Suppressor macrophage treated with lipopolysaccharide for 4 hours (primary cell): ENCODE data around the gene TBC1D23.
"Not testable (repeated sequence)": the region's sequence is repeated elsewhere in the genome, so short reads cannot be mapped to it uniquely, and the experiment has no call there.

Source experiments
- DNase-seq: peaks from one replicate; pipeline ENCODE4 v3.0.0-alpha.2; 2020

TBC1D23 gene

DNA sequence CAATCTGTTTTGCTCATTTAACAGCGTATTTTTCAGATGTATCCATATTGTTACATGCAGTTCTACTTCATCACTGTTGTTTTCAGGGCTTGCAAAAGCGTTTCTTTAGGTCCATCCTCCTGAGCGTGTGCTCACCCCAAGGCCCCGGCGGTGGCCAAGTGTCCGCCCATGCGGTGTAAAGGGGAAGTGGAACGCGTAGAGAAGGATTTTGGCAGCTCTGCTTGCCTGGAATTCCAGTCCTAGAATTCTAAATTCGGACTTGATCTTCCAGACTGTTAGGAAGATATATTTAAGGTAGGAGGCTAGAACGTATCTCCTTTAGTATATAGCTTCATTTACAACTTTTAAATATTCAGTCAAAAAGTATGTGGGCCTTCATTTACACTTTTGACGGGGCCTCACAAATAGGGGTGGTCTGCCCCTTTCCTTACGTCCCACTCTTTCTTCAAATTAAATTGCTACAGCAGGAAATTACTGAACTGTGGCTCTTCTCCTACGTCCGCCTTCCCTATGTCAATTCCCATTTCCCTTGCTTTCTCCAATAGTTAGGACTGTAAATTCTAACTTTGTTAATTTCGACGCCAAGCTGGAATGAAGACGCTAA, 609 bp upstream of the TBC1D23 start:
- peak; percentile 45 for DNase-seq

GRCh38 chr3:100261485-100261903, 702 bp downstream of the TBC1D23 start:
- no peak for DNase-seq

DNA sequence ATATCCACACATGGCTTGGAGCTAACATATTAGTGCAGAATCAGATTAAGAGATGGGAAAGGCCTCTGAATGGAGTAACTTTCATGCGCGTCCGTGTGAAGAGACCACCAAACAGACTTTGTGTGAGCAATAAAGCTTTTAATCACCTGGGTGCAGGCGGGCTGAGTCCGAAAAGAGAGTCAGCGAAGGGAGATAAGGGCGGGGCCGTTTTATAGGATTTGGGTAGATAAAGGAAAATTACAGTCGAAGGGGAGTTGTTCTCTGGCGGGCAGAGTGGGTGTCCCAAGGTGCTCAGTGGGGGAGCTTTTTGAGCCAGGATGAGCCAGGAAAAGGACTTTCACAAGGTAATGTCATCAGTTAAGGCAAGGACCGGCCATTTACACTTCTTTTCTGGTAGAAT, 2.1 kb downstream of the TBC1D23 start:
- DNase-seq, result not testable (repeated sequence)

DNA sequence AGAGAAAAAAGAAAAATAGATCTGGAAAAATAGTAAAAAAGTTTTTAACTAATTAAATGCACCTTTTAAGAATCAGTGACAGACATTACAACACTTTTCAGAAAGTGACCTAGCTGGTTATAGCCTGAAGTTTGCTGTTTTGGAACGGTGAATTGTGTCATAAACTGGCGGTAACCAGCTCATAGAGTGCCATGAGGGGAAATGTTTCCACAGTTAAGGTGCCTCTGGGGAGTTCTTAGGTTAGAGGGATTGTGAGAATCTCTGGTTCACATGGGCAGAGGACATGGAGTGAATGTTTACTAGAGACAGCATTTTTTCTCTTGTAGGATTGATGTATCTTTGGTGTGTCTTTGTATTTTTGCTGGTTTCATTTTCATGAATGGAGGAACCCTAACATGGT, 2.8 kb downstream of the TBC1D23 start:
- no peak for DNase-seq

- DNase-seq, result no peak
Measured at GRCh38 chr3:100264242-100264641, 3.5 kb downstream of the TBC1D23 start.

DNA sequence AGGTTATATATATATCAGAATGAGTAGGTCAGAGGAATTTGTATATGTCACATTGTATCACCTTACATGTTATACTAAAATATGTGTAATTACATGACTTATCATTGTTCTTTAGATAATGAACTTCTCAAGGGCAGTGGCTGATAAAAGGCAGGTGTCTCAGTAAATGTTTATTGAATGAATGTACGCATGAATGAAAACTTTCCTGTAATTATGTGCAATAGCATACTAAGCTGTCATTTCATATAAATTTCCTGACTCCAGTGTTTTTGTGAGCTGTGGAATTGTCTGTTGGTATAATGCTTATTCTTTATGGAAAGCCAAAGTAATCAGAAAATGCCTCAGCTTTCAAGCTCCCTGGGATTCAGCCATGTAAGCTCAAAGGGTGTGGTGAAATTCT, 4.2 kb downstream of the TBC1D23 start:
- no peak for DNase-seq

DNA sequence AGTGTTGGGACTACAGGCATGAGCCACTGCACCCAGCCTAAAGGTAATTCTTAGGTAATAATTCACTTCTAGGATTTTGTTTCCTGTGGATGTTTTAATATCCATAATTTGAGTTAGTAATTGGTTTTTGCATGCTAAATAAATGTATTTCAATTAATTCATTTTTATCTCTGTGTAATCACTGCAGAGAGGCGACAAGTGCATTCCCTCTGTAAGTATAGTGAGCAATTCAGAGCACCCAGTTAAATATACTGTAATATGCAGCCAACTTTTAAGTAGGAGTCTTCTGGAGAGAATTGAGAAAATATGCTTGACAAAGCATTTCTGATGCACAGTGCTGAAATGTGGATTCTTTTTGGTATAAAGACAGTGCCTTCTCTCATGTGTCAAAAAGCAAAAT, 5.7 kb downstream of the TBC1D23 start:
- no peak for DNase-seq

- DNase-seq, result no peak
Measured at GRCh38 chr3:100268156-100268555, 7.4 kb downstream of the TBC1D23 start.

- no peak for DNase-seq
Measured at GRCh38 chr3:100269001-100269400, 8.2 kb downstream of the TBC1D23 start.

GRCh38 chr3:100269410-100270214, 8.8 kb downstream of the TBC1D23 start:
- peak; percentile 20 for DNase-seq

- DNase-seq, result no peak
Measured at GRCh38 chr3:100270215-100270583, 9.4 kb downstream of the TBC1D23 start.

DNA sequence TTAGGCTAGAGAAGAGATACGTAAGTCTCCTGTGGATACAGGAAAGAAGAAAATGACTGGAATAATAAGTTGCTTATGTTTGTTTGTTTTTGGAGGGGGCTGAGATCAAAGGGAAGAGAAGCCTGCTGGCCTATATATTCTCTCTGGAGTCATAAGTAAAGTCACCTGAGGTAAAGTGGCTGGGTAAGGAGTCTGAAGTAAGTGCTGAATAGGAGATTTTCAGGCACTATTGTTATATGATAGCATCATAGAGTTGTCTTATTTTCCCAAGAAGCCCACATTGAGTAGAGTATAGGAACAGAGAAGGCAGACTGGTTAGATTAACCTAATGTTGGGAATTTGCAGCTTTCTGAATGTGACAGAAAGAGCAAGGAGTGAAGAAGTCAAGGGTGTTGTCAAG, 10.7 kb downstream of the TBC1D23 start:
- no peak for DNase-seq

DNA sequence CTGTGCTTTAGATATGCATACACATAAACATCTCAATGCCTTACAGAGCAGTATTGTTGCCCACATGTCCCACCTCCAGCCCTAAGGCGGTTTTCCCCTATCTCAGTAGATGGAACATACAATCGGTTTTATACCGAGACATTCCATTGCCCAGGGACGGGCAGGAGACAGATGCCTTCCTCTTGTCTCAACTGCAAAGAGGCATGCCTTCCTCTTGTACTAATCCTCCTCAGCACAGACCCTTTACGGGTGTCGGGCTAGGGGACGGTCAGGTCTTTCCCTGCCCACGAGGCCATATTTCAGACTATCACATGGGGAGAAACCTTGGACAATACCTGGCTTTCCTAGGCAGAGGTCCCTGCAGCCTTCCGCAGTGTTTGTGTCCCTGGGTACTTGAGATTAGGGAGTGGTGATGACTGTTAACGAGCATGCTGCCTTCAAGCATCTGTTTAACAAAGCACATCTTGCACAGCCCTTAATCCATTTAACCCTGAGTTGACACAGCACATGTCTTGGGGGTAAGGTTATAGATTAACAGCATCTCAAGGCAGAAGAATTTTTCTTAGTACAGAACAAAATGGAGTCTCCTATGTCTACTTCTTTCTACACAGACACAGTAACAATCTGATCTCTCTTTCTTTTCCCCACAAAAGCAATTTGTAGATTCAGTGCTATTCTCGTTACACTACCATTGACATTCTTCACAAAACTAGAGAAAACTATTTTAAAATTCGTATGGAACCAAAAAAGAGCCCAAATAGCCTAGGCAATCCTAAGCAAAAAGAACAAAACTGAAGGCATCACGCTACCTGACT, 12.2 kb downstream of the TBC1D23 start:
- not testable (repeated sequence) for DNase-seq

- no peak for DNase-seq
Measured at GRCh38 chr3:100274361-100274760, 13.6 kb downstream of the TBC1D23 start.

GRCh38 chr3:100277255-100277800, 16.5 kb downstream of the TBC1D23 start:
- DNase-seq, result no peak

DNA sequence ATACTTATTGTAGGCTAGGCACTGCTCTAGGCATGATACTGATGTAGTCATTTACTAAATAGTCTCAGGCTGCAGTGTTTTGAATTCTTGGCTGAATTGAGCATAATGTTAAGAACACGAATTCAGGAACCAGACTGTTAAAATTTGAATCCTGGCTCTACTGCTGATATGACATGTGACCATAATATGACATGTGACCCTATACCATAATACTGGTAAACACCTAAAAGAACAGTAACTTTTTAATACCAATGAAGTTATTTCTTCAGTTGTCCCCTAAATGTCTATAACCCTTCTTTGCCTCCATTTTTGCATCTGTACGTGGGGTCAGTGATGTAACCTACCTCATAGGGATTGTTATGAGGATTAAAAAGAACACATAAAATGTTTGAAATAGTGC, 18.1 kb downstream of the TBC1D23 start:
- no peak for DNase-seq

GRCh38 chr3:100288288-100288894, 27.6 kb downstream of the TBC1D23 start:
- no peak for DNase-seq

GRCh38 chr3:100289339-100289738, 28.5 kb downstream of the TBC1D23 start:
- DNase-seq, result peak; percentile 33

DNA sequence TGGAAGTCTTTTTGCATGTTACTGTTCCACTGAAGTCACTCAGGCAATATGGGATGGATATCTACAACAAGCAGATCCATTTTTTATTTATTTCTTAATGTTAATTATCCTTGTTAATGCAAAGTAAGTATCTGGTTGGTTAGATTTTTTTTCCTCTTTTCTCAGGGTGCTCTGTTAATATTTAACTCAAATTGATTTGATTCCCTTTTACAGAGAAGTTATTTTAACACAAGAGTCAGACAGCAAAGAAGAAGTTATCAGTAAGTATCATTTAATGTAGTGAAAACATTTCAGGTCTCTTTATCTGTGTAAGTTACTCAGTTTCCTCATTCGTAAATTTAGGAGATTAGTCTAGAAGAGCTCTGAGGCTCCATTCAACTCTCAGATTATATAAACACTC, 34.3 kb downstream of the TBC1D23 start:
- no peak for DNase-seq

GRCh38 chr3:100297784-100298183, 37.0 kb downstream of the TBC1D23 start:
- DNase-seq, result no peak

DNA sequence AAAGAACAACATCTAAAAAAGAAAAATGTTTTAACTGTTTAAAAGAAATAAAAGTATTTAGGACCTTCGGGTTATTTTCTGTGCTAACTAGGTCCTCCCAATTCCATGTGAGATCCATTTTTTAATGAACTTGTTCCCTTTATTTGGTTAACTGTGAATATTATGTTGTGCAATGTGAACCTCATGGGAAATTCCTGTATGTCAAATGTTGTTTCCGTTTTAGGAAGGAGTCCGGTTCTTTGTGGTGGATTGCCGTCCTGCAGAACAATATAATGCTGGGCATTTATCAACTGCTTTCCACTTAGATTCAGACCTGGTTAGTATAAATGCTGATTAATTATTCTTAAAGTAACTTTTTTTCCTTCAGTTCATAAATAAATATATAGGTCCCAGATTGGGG, 38.2 kb downstream of the TBC1D23 start:
- DNase-seq, result peak; percentile 54

DNA sequence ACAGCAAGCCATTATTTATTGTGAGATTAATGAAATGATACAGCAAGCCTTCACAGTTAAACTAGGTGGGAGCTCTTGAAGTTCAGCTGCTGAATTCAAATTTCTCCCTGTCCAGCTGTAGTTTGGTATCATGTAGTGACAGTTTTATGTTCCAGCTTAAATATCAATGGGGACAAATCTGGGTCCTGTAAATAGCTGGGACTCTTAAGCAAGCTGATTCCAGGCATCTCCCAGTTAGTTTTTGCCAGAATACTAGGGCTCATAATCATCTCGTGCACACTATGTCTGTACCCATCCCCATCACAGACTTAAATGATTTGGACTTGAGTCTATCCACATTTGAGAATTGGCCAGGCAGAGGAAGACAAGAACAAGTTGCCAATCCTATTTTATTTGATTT, 45.9 kb downstream of the TBC1D23 start:
- no peak for DNase-seq

- no peak for DNase-seq
Measured at GRCh38 chr3:100310355-100310965, 49.7 kb downstream of the TBC1D23 start.
